HEK293 (cell line): ENCODE results near the gene PTPRO.

Source experiments
- BCL11B ChIP-seq: fragments of 450-650 bp; formaldehyde crosslinking; IDR thresholded peaks from 2 replicates; pipeline ENCODE4 v1.5.1; 2016; ENCODE audit warnings: low read depth, missing biosample characterization, missing genetic modification characterization
- PBX3 ChIP-seq: sonication (generic); formaldehyde crosslinking; IDR thresholded peaks from 2 replicates; pipeline ENCODE4 v1.8.1; 2022; ENCODE audit warnings: mild to moderate bottlenecking, moderate library complexity, missing genetic modification reagents
- ZNF664 ChIP-seq: fragments of 450-650 bp; formaldehyde crosslinking; IDR thresholded peaks from 2 replicates; pipeline ENCODE4 v1.5.1; 2016; ENCODE audit warnings: missing biosample characterization, missing genetic modification characterization
- ZNF768 ChIP-seq: fragments of 450-650 bp; formaldehyde crosslinking; IDR thresholded peaks from 2 replicates; pipeline ENCODE4 v1.5.1; 2018; ENCODE audit warnings: missing biosample characterization, mild to moderate bottlenecking, missing genetic modification characterization
- TF ChIP-seq, protein P1 (sequence below): fragments of 450-650 bp; formaldehyde crosslinking; IDR thresholded peaks from 2 replicates; pipeline ENCODE4 v1.5.1; 2016; ENCODE audit warnings: missing biosample characterization, missing genetic modification characterization
- TF ChIP-seq, protein P2 (sequence below): fragments of 450-650 bp; formaldehyde crosslinking; IDR thresholded peaks from 2 replicates; pipeline ENCODE4 v1.5.1; 2016; ENCODE audit warnings: missing biosample characterization, missing genetic modification characterization, low read depth

DNA sequence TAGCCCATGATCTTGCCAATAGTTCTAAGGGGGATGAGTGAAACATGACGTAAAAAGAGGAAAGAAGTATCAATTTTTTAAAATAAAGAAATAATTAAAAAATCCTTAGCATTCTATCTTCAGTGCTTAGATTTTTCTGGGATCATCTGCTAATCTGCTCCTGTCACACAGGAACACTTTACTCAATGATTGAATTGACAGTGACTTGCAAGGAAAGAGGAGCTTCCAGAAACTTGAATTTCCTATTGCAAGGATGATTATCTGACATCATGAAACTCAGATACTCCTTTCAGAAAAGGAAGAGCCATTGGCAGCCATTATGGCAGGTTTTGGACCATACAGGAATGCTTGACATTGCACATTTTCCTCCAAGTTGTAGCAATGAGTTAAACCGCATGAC is 41.4 kb upstream of the PTPRO start:
- TF ChIP-seq PBX3 (no peak), ZNF768 (tag by site-specific recombination) (no peak), ZNF664 (no peak), BCL11B (tag by site-specific recombination) (no peak)
- TF ChIP-seq, protein P1, sequence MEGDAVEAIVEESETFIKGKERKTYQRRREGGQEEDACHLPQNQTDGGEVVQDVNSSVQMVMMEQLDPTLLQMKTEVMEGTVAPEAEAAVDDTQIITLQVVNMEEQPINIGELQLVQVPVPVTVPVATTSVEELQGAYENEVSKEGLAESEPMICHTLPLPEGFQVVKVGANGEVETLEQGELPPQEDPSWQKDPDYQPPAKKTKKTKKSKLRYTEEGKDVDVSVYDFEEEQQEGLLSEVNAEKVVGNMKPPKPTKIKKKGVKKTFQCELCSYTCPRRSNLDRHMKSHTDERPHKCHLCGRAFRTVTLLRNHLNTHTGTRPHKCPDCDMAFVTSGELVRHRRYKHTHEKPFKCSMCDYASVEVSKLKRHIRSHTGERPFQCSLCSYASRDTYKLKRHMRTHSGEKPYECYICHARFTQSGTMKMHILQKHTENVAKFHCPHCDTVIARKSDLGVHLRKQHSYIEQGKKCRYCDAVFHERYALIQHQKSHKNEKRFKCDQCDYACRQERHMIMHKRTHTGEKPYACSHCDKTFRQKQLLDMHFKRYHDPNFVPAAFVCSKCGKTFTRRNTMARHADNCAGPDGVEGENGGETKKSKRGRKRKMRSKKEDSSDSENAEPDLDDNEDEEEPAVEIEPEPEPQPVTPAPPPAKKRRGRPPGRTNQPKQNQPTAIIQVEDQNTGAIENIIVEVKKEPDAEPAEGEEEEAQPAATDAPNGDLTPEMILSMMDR, result no peak
- TF ChIP-seq, protein P2, sequence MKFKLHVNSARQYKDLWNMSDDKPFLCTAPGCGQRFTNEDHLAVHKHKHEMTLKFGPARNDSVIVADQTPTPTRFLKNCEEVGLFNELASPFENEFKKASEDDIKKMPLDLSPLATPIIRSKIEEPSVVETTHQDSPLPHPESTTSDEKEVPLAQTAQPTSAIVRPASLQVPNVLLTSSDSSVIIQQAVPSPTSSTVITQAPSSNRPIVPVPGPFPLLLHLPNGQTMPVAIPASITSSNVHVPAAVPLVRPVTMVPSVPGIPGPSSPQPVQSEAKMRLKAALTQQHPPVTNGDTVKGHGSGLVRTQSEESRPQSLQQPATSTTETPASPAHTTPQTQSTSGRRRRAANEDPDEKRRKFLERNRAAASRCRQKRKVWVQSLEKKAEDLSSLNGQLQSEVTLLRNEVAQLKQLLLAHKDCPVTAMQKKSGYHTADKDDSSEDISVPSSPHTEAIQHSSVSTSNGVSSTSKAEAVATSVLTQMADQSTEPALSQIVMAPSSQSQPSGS, result no peak
